OCI-LY1 (cell line): ENCODE measurements around the gene RBM7.

Source experiments
- EZH2 ChIP-seq: fragments of 200-600 bp; sonication (generic), shearing (Covaris generic); IDR thresholded peaks from 2 replicates; pipeline ENCODE4 v1.8.0; 2017; ENCODE audit warnings: borderline replicate concordance, mixed run types, mild to moderate bottlenecking, antibody characterized with exemption, low read length, moderate library complexity, mixed read lengths
- TF ChIP-seq, protein P1 (sequence below): fragments of 200-600 bp; sonication (generic), shearing (Covaris generic); IDR thresholded peaks from 2 replicates; pipeline ENCODE4 v1.5.1; 2017; ENCODE audit warnings: mild to moderate bottlenecking, antibody characterized with exemption, low read length, moderate library complexity, mixed read lengths

DNA sequence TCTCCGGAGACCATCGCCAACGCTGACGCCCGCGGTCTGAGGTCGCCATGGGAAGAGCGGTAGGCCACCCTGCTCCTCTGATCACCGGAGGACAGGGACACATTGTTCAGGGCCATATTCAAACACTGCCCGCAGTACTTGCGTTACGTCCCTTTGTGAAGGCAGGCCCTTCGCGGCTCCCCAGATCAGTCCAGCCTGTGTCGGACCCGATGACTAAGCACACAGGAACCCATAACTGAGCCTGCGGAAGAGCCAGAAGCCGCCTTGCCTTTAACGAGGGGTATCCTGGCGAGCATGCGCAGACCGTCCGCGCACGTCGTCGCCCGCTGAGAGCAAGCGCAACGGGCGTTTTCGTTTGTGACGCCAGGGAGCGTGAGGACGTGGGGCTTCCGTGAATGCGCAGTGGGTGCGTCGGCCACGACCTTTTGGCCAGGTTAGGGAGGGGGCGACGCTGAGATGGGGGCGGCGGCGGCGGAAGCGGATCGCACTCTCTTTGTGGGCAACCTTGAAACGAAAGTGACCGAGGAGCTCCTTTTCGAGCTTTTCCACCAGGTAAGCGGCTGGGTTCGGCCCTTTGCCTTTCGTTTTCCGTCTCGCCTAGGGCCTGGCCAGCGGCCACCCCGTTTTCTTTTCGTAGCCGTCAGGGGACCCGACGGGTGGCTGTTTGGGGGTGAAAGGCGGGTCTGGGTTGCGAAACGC lies at the start of gene RBM7, which contains the start of gene C11orf71:
- TF ChIP-seq, protein P1, sequence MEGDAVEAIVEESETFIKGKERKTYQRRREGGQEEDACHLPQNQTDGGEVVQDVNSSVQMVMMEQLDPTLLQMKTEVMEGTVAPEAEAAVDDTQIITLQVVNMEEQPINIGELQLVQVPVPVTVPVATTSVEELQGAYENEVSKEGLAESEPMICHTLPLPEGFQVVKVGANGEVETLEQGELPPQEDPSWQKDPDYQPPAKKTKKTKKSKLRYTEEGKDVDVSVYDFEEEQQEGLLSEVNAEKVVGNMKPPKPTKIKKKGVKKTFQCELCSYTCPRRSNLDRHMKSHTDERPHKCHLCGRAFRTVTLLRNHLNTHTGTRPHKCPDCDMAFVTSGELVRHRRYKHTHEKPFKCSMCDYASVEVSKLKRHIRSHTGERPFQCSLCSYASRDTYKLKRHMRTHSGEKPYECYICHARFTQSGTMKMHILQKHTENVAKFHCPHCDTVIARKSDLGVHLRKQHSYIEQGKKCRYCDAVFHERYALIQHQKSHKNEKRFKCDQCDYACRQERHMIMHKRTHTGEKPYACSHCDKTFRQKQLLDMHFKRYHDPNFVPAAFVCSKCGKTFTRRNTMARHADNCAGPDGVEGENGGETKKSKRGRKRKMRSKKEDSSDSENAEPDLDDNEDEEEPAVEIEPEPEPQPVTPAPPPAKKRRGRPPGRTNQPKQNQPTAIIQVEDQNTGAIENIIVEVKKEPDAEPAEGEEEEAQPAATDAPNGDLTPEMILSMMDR: no peak
- TF ChIP-seq EZH2: no peak
